HepG2 (cell line): ENCODE measurements around the gene MIDN.

Experiments used
- CEBPB ChIP-seq: IDR thresholded peaks from 2 replicates; pipeline ENCODE4 v1.6.1; 2011; ENCODE audit warnings: low read depth, low read length, improper control_type of control experiment, borderline replicate concordance
- CTCF ChIP-seq: sonication (generic); formaldehyde crosslinking; IDR thresholded peaks from 2 replicates; pipeline ENCODE4 v1.5.0; 2020; ENCODE audit warnings: mild to moderate bottlenecking, missing genetic modification reagents, moderate library complexity
- FOSL2 ChIP-seq: sonication (generic); formaldehyde crosslinking; IDR thresholded peaks from 2 replicates; pipeline ENCODE4 v1.4.0; 2020; ENCODE audit warnings: missing genetic modification reagents
- MYNN ChIP-seq: sonication (generic); formaldehyde crosslinking; IDR thresholded peaks from 2 replicates; pipeline ENCODE4 v1.4.0; 2020; ENCODE audit warnings: mild to moderate bottlenecking, low read depth, missing genetic modification reagents
- NFE2 ChIP-seq: sonication (generic); formaldehyde crosslinking; IDR thresholded peaks from 2 replicates; pipeline ENCODE4 v1.4.0; 2020; ENCODE audit warnings: missing genetic modification reagents
- NFIC ChIP-seq: IDR thresholded peaks from 2 replicates; pipeline ENCODE4 v1.6.1; 2012; ENCODE audit warnings: mild to moderate bottlenecking, low read length, inconsistent platforms
- PAXIP1 ChIP-seq: sonication (generic); formaldehyde crosslinking; conservative IDR thresholded peaks from 2 replicates; pipeline ENCODE4 v1.4.0; 2020; ENCODE audit warnings: mild to moderate bottlenecking, missing genetic modification reagents, moderate library complexity
- PHF8 ChIP-seq: sonication (generic); formaldehyde crosslinking; IDR thresholded peaks from 2 replicates; pipeline ENCODE4 v1.5.0; 2020; ENCODE audit warnings: missing genetic modification reagents
- RBFOX2 ChIP-seq: fragments of 200-400 bp; formaldehyde crosslinking; IDR thresholded peaks from 2 replicates; pipeline ENCODE4 v1.6.1; 2017; ENCODE audit warnings: low read depth, mild to moderate bottlenecking, low read length
- REST ChIP-seq, 2 experiments: IDR thresholded peaks; 2 replicates each; pipeline ENCODE4 v1.6.1; 2011 to 2012; ENCODE audit warnings: low read length in 2 of 2, borderline replicate concordance in 1 of 2, low read depth in 1 of 2, mild to moderate bottlenecking in 1 of 2, moderate library complexity in 1 of 2
- TARDBP ChIP-seq: sonication (generic); formaldehyde crosslinking; IDR thresholded peaks from 2 replicates; pipeline ENCODE4 v1.8.0; 2022; ENCODE audit warnings: mild to moderate bottlenecking, missing genetic modification reagents
- ZNF274 ChIP-seq: sonication (generic); formaldehyde crosslinking; IDR thresholded peaks from 2 replicates; pipeline ENCODE4 v1.5.1; 2020; ENCODE audit warnings: mild to moderate bottlenecking, missing genetic modification reagents

GRCh38 chr19:1276628-1277022 is 28.2 kb downstream of the MIDN start:
- TF ChIP-seq NFE2 (no peak), NFIC (no peak), RBFOX2 (no peak), ZNF274 (CRISPR knock-in tag) (no peak), REST (IDR thresholded peaks at IDR 0.05; ENCODE audit: borderline replicate concordance in 1 of 2, low read depth in 1 of 2, low read length in 2 of 2) (no peak), PAXIP1 (CRISPR knock-in tag) (no peak), CEBPB (no peak), CTCF (no peak), FOSL2 (CRISPR knock-in tag) (no peak), TARDBP (no peak), PHF8 (CRISPR knock-in tag) (no peak), MYNN (CRISPR knock-in tag) (no peak)
